Measurements from ENCODE around the gene MMP17.

The MMP17 gene

GRCh38 chr12:131894981-131895639, 66.9 kb downstream of the MMP17 start:
- DNase-seq (ENCODE audit: low spot score): peak; percentile 37

GRCh38 chr12:131895640-131896079, 67.5 kb downstream of the MMP17 start:
- no peak for DNase-seq (ENCODE audit: low spot score)

- DNase-seq (ENCODE audit: low spot score): peak; percentile 93
Observed at GRCh38 chr12:131896080-131896810, 68.1 kb downstream of the MMP17 start.

- no peak for DNase-seq (ENCODE audit: low spot score)
Observed at GRCh38 chr12:131896811-131897270, 68.6 kb downstream of the MMP17 start.

GRCh38 chr12:131897276-131897675, 69.1 kb downstream of the MMP17 start:
- no peak for DNase-seq (ENCODE audit: low spot score)

- no peak for DNase-seq (ENCODE audit: low spot score)
Observed at GRCh38 chr12:131897875-131898274, 69.7 kb downstream of the MMP17 start.

- no peak for DNase-seq (ENCODE audit: low spot score)
Observed at GRCh38 chr12:131900397-131900796, 72.2 kb downstream of the MMP17 start.
